Tibial nerve (tissue), 4 donors: ENCODE measurements around the gene NEUROG2. TPM values are rescaled to one million over a fixed set of nuclear protein-coding genes. Genes with fewer than 3 reads are reported as not detected.

Experiments used
- DNase-seq, 2 donors: peaks; one replicate each; pipeline ENCODE4 v3.0.0-alpha.2; 2019; ENCODE audit warnings: low spot score in 2 of 2
- H3K27ac ChIP-seq, 4 donors: fragments of 200-600 bp; sonication (generic) in 3 of 4; one replicate each; pipeline ENCODE4 v1.5.1; 2017 to 2019; ENCODE audit warnings: mild to moderate bottlenecking in 1 of 4
- H3K27me3 ChIP-seq, 2 donors: fragments of 200-600 bp; sonication (generic) in 1 of 2; one replicate each; pipeline versions ENCODE4 v1.5.1 to v1.6.0; 2017 to 2019
- H3K36me3 ChIP-seq, 3 donors: fragments of 200-600 bp; sonication (generic); one replicate each; pipeline ENCODE4 v1.5.1; 2018 to 2019
- H3K4me1 ChIP-seq, 4 donors: fragments of 200-600 bp; sonication (generic) in 3 of 4; one replicate each; pipeline ENCODE4 v1.5.1; 2017 to 2019
- H3K4me3 ChIP-seq, 4 donors: fragments of 200-600 bp; sonication (generic) in 3 of 4; one replicate each; pipeline ENCODE4 v1.5.1; 2017 to 2019; ENCODE audit warnings: mild to moderate bottlenecking in 1 of 4, moderate library complexity in 1 of 4
- H3K9me3 ChIP-seq, 4 donors: fragments of 200-600 bp; sonication (generic) in 3 of 4; one replicate each; pipeline ENCODE4 v1.5.1; 2017 to 2019
- EP300 ChIP-seq, 2 donors: sonication (generic); formaldehyde crosslinking; IDR thresholded peaks; one replicate each; pipeline ENCODE4 v1.6.1; 2017; ENCODE audit warnings: antibody characterized with exemption in 2 of 2, mild to moderate bottlenecking in 1 of 2
- POLR2A ChIP-seq, 2 donors: fragments of 450-650 bp; IDR thresholded peaks; one replicate each; pipeline ENCODE4 v1.6.1; 2017; ENCODE audit warnings: antibody characterized with exemption in 2 of 2, mild to moderate bottlenecking in 2 of 2, moderate library complexity in 2 of 2
- WGBS, 2 donors: methylation state at CpG; one replicate each; pipeline ENCODE4 v1.1.5; 2018; 5-methylcytosine and 5-hydroxymethylcytosine counted together
- total RNA-seq, 4 donors: library from RNA; depleted of rRNA; stranded (reverse); fragments of >200 nt; gene quantifications; one replicate each; pipeline ENCODE4 v1.1.0, GENCODE V29; 2016
- TF ChIP-seq, protein P1 (sequence below), 5 experiments: fragments of 200-600 bp in 3 of 5; fragments of 450-650 bp in 2 of 5; sonication (generic) in 3 of 5; IDR thresholded peaks; one replicate each; pipeline ENCODE4 v1.5.1; 2016 to 2019; ENCODE audit warnings: antibody characterized with exemption in 5 of 5, mild to moderate bottlenecking in 3 of 5, moderate library complexity in 2 of 5

NEUROG2 gene
- total RNA-seq, 4 donors from 2014 or later, result not detected

DNA sequence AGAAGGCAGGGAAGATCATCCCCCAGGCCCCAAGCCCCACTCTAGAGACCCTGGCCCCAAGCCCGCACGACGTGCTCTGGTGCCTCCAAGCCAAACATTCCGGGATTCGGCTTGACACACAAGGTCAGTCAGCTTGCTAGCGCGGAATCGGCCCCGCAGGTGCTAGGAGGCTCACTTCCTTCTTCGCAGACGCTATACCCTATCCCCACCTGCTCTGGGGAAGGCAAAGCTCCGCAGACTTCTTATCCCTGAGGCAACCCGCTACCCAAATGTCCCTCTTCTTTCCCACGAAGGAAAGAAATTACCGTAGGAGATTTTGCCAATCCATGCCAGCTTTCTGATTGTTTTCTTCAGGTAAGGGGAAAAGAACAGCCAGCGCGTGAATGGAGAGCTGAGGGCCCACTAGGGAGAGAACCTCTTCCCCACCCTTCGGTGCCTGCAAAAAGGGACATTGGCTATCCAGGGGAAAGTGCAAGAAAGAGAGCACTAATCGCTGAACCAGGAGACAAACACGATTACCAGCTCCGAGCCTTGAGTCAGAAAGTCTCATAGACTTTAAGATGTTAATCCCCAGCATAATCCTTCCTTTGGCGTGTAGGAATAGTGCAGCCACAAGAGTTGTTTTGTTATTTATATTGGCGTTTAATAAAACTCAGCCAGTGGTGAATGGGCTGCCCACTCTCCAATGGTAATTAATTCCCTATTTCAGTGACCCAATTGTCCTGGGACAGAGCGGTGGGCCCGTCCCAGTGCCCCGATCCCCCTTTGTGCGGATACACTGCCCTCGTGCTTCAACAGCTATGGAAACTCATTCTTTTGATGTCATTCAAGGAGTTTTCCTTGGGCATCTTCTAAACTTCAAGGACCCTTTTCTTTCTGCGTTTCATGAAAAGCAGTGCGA lies 5.4 kb upstream of the NEUROG2 start:
- H3K4me1 ChIP-seq, result peaks cover 0 to 49% (median 21%) of the 10 kb centered on the region in 4 donors
- no peak for DNase-seq
- peaks cover 0 to 11% (median 1%) of the 10 kb centered on the region in 4 donors for H3K9me3 ChIP-seq
- 7 to 12% methylated on average over 26 to 28 of the region's 30 CpGs for WGBS, 2 donors
- H3K4me3 ChIP-seq, result no peak overlapping the region
- TF ChIP-seq POLR2A (IDR thresholded peaks at IDR 0.05) (no peak), EP300 (IDR thresholded peaks at IDR 0.05) (no peak)
- TF ChIP-seq, protein P1, sequence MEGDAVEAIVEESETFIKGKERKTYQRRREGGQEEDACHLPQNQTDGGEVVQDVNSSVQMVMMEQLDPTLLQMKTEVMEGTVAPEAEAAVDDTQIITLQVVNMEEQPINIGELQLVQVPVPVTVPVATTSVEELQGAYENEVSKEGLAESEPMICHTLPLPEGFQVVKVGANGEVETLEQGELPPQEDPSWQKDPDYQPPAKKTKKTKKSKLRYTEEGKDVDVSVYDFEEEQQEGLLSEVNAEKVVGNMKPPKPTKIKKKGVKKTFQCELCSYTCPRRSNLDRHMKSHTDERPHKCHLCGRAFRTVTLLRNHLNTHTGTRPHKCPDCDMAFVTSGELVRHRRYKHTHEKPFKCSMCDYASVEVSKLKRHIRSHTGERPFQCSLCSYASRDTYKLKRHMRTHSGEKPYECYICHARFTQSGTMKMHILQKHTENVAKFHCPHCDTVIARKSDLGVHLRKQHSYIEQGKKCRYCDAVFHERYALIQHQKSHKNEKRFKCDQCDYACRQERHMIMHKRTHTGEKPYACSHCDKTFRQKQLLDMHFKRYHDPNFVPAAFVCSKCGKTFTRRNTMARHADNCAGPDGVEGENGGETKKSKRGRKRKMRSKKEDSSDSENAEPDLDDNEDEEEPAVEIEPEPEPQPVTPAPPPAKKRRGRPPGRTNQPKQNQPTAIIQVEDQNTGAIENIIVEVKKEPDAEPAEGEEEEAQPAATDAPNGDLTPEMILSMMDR (IDR thresholded peaks at IDR 0.05), result no peak
- no peak overlapping the region for H3K27ac ChIP-seq
- H3K36me3 ChIP-seq, result no peaks in the 10 kb centered on the region
- H3K27me3 ChIP-seq, result peaks cover 2 to 87% of the 10 kb centered on the region in 2 donors

DNA sequence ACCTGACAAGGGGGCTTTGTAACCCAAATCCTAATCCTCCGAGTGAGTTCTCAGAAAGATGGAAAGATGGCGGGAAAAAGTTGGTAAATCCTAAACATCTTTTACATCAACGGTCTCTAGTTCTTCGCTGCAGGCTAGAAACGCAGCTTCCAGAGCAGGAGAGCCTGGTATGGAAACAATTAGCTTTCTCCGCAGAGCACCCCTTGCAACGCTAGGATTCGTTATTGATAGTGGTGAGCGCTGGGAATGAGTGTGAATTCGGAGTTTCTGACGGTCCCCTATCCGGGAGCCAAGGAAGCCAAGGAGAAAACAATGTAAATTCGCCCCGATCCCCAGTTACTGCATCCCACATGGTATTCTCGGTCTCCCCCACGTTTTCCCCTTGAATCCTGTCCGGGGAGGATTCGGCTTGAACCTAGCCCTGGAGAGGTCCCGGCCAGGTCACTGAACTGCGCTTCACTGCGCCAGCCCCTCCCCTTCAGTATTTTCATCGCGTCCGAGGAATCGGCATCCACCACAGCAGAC lies 4.7 kb upstream of the NEUROG2 start:
- Histone ChIP-seq H3K36me3 (no peaks in the 10 kb centered on the region), H3K4me3 (no peak overlapping the region), H3K27ac (no peak overlapping the region), H3K4me1 (peaks cover 0 to 56% (median 27%) of the 10 kb centered on the region in 4 donors), H3K9me3 (peaks cover 0 to 11% (median 1%) of the 10 kb centered on the region in 4 donors), H3K27me3 (peaks cover 2 to 94% of the 10 kb centered on the region in 2 donors)
- 4 to 5% methylated on average over 24 to 25 of the region's 25 CpGs for WGBS, 2 donors
- no peak for DNase-seq
- TF ChIP-seq EP300 (IDR thresholded peaks at IDR 0.05) (no peak), POLR2A (IDR thresholded peaks at IDR 0.05) (no peak)
- TF ChIP-seq, protein P1 (IDR thresholded peaks at IDR 0.05), result no peak

DNA sequence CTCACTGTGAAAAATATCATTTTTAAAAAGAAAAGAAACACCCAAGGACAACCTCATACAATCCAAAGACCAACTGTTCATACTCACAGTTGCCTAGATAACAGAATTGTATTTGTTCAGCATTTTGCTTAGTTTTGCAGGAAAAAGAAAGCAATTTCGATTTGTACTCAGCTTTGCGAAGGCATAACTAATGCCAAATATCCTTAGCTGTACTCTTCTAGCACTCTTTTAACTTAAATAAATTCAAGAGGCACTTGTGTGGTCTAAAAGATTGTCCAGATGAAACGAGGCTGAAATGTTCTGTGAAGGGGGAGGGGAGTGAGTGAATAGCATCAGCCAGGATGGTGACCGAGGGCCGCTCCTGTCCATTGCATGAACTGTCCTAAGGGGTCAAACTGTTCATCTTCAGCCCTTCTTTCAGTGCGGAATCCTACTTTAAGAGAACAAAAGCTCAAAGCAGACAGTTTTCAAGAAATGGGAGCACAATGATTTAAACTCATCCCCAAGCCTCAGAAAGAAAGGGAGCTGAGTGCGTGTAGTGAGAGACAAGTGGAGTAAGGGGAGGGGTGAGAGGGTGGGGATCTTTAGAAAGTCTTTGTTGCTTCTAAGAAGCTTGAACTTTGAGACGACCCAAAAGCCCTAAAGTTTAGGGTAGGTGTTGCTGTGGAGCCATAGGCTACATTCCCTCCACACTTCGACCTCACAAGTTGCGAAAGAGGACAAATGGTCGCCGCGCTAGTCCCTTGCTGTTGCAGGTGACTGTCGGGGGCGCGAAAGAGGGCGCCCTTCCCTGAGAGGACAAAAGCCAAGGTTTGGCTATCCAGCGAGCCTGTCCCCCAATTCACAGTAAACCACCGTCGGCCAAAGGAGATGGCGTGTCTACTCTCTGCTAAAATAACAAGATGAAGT lies 4.0 kb upstream of the NEUROG2 start:
- peaks cover 0 to 62% (median 29%) of the 10 kb centered on the region in 4 donors for H3K4me1 ChIP-seq
- H3K27ac ChIP-seq, result no peak overlapping the region
- 6 to 9% methylated on average over 21 of the region's 21 CpGs for WGBS, 2 donors
- no peak for DNase-seq
- no peaks in the 10 kb centered on the region for H3K36me3 ChIP-seq
- no peak overlapping the region for H3K4me3 ChIP-seq
- H3K27me3 ChIP-seq, result peaks cover 2 to 99% of the 10 kb centered on the region in 2 donors
- peaks cover 0 to 11% (median 1%) of the 10 kb centered on the region in 4 donors for H3K9me3 ChIP-seq
- TF ChIP-seq, protein P1 (IDR thresholded peaks at IDR 0.05), result no peak
- TF ChIP-seq EP300 (IDR thresholded peaks at IDR 0.05) (no peak), POLR2A (IDR thresholded peaks at IDR 0.05) (no peak)

DNA sequence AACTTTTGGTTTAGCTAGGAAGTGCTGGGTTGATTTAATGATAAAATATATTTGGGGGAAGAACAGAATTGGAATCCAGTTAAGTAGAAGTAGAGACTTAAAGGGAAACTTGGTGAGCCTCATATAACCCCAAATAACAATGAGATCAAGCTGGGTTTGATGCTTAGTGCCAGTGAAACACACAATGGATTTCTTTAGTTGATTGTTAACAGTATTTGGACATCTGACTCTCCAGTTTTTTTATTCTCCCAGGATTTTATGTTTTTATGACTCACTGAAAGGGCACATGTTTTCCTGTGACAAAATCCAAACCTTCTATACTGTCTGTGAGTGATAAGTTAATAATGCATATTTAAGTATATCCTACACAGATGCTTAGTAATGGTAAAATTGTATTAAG lies 2.7 kb upstream of the NEUROG2 start:
- no peak for TF ChIP-seq EP300 (IDR thresholded peaks at IDR 0.05)
- TF ChIP-seq, protein P1 (IDR thresholded peaks at IDR 0.05), result no peak
- no peak for TF ChIP-seq POLR2A (IDR thresholded peaks at IDR 0.05)
- Histone ChIP-seq H3K9me3 (peaks cover 0 to 11% (median 1%) of the 10 kb centered on the region in 4 donors), H3K27me3 (peaks cover 2 to 99% of the 10 kb centered on the region in 2 donors), H3K36me3 (no peaks in the 10 kb centered on the region), H3K4me3 (no peak overlapping the region), H3K27ac (no peak overlapping the region), H3K4me1 (peaks cover 0 to 68% (median 33%) of the 10 kb centered on the region in 4 donors)
- no peak for DNase-seq
